GM18873 (cell line): ENCODE results near the gene ERICH6B.
"Not testable (repeated sequence)": the region's sequence is repeated elsewhere in the genome, so short reads cannot be mapped to it uniquely, and the experiment has no call there.

ENCODE experiments used
- ATAC-seq: cut with Tn5 transposase; IDR thresholded peaks from one replicate; pipeline ENCODE4 v1.9.1; 2021; ENCODE audit warnings: mild to moderate bottlenecking, moderate library complexity, moderate number of reproducible peaks; ENCODE audit not compliant: unreplicated experiment, low FRiP score

The ERICH6B gene

GRCh38 chr13:45615501-45616101, at the start of gene ERICH6B:
TSS of gene ERICH6B (minus strand) at chr13:45615739. CDS start at chr13:45597005, 18,734 bp downstream.
- no peak for ATAC-seq

GRCh38 chr13:45662903-45663302, 47.4 kb upstream of the ERICH6B start:
- ATAC-seq = not testable (repeated sequence)

GRCh38 chr13:45662162-45662561, 46.6 kb upstream of the ERICH6B start:
- no peak for ATAC-seq

GRCh38 chr13:45660458-45660857, 44.9 kb upstream of the ERICH6B start:
- ATAC-seq = not testable (repeated sequence)

GRCh38 chr13:45659536-45659935, 44.0 kb upstream of the ERICH6B start:
- no peak for ATAC-seq

GRCh38 chr13:45658586-45659235, 43.2 kb upstream of the ERICH6B start:
- ATAC-seq = no peak

GRCh38 chr13:45654633-45655349, 39.3 kb upstream of the ERICH6B start:
- no peak for ATAC-seq

GRCh38 chr13:45645263-45645662, 29.7 kb upstream of the ERICH6B start:
- ATAC-seq = not testable (repeated sequence)

GRCh38 chr13:45642159-45642558, 26.6 kb upstream of the ERICH6B start:
- ATAC-seq = not testable (repeated sequence)

GRCh38 chr13:45635291-45635690, 19.8 kb upstream of the ERICH6B start:
- ATAC-seq = not testable (repeated sequence)

GRCh38 chr13:45630791-45631190, 15.3 kb upstream of the ERICH6B start:
- no peak for ATAC-seq

- ATAC-seq = no peak
Observed at GRCh38 chr13:45629940-45630339, 14.4 kb upstream of the ERICH6B start.

GRCh38 chr13:45628094-45628493, 12.6 kb upstream of the ERICH6B start:
- ATAC-seq = no peak

GRCh38 chr13:45627656-45628055, 12.1 kb upstream of the ERICH6B start:
- no peak for ATAC-seq

- ATAC-seq = no peak
Observed at GRCh38 chr13:45626731-45627374, 11.3 kb upstream of the ERICH6B start.

- ATAC-seq = no peak
Observed at GRCh38 chr13:45623516-45624090, 8.1 kb upstream of the ERICH6B start.

GRCh38 chr13:45621950-45622349, 6.4 kb upstream of the ERICH6B start:
- ATAC-seq = no peak

GRCh38 chr13:45607931-45608330, 7.6 kb downstream of the ERICH6B start:
- ATAC-seq = no peak

GRCh38 chr13:45604892-45605291, 10.6 kb downstream of the ERICH6B start:
- ATAC-seq = no peak

- no peak for ATAC-seq
Observed at GRCh38 chr13:45603338-45603737, 12.2 kb downstream of the ERICH6B start.
